Ovary (tissue), 3 donors: ENCODE measurements around the gene NBEA.
"Not testable (repeated sequence)": the region's sequence is repeated elsewhere in the genome, so short reads cannot be mapped to it uniquely, and the experiment has no call there.

Experiments used
- CTCF ChIP-seq, 3 donors: fragments of 450-650 bp in 2 of 3; fragments of 200-600 bp in 1 of 3; IDR thresholded peaks; one replicate each; pipeline versions ENCODE4 v1.5.1 to v1.8.0; 2016 to 2022; ENCODE audit warnings: antibody characterized with exemption in 3 of 3, mild to moderate bottlenecking in 1 of 3
- EP300 ChIP-seq: sonication (generic); formaldehyde crosslinking; IDR thresholded peaks from one replicate; pipeline ENCODE4 v1.6.1; 2017; ENCODE audit warnings: antibody characterized with exemption
- donor health status: DM: no; HTN: no; CAD: no.

GRCh38 chr13:35106771-35107170 is 164.7 kb downstream of the NBEA start:
- TF ChIP-seq EP300; CTCF (IDR thresholded peaks at IDR 0.05): not testable (repeated sequence)
